Spleen (tissue), 7 donors: ENCODE results near the gene YY2.

Experiments
- CTCF ChIP-seq, 11 experiments: fragments of 200-600 bp in 7 of 11; fragments of 450-650 bp in 4 of 11; sonication (generic) in 4 of 11; IDR thresholded peaks in 8 of 11; conservative IDR thresholded peaks in 3 of 11; 1 replicate in 7 of 11; 2 replicates in 4 of 11; pipeline versions ENCODE4 v1.4.0 to v1.8.0; 2016 to 2021; ENCODE audit warnings: antibody characterized with exemption in 11 of 11, inconsistent platforms in 4 of 11, mild to moderate bottlenecking in 1 of 11
- POLR2AphosphoS5 ChIP-seq, 3 donors: sonication (generic); formaldehyde crosslinking; IDR thresholded peaks; one replicate each; pipeline ENCODE4 v1.5.1; 2017; ENCODE audit warnings: antibody characterized with exemption in 3 of 3
- donor health status: DM: no; HTN: no; CAD: no; lungs with moderate emphysema.
- donor health status: DM: no; HTN: no; CAD: no.
- donor health status: DM: no; HTN: no; CAD: no.

- TF ChIP-seq CTCF (IDR thresholded peaks at IDR 0.05 in 8 of 11, conservative IDR thresholded peaks at IDR 0.05 in 3 of 11) (no peak), POLR2AphosphoS5 (IDR thresholded peaks at IDR 0.05) (no peak)
Measured at GRCh38 chrX:21840193-21840545, 15.6 kb upstream of the YY2 start.
